ENCODE measurements around the gene SEC16A.

SEC16A gene

GRCh38 chr9:136443087-136443486, 39.8 kb downstream of the SEC16A start:
- 96% methylated on average over 14 of the region's 15 CpGs for WGBS (ENCODE audit: insufficient coverage)
- Histone ChIP-seq H3K27ac (ENCODE audit: insufficient read depth in 1 of 2, low read depth in 1 of 2, low read length in 2 of 2, poor library complexity in 1 of 2, severe bottlenecking in 2 of 2) (no peak overlapping the region), H3K4me1 (ENCODE audit: control extremely low read depth in 1 of 4, control insufficient read depth in 4 of 4, insufficient read depth in 4 of 4, low read length in 3 of 4) (peaks cover 0 to 14% (median 11%) of the 10 kb centered on the region in 4 experiments), H3K9me3 (ENCODE audit: control extremely low read depth in 1 of 5, control insufficient read depth in 4 of 5, insufficient read depth in 2 of 5, low read depth in 1 of 5, low read length in 4 of 5) (no peaks in the 10 kb centered on the region), H3K4me3 (ENCODE audit: control insufficient read depth in 1 of 7, extremely low read depth in 1 of 7, insufficient read depth in 4 of 7, low read depth in 2 of 7, low read length in 6 of 7) (no peak overlapping the region), H3K27me3 (replicated peaks in 2 of 5; ENCODE audit: control insufficient read depth in 4 of 5, insufficient read depth in 5 of 5, low read length in 4 of 5) (no peaks in the 10 kb centered on the region), H3K36me3 (ENCODE audit: control insufficient read depth in 4 of 4, insufficient read depth in 4 of 4, low read length in 3 of 4) (peaks cover 6 to 70% (median 56%) of the 10 kb centered on the region in 4 experiments)
- CTCF ChIA-PET = interaction anchor here (0.6 to 3.4 kb wide), 4 partner anchors 11 to 131 kb away, joined by 3 to 12 read pairs (median 3); no protein-coding TSS in a partner anchor
- POLR2A ChIA-PET = interaction anchor here (1.1 kb wide), 1 partner anchor 41 kb away, joined by 3 read pairs; no protein-coding TSS in a partner anchor
- no peak for DNase-seq

- Histone ChIP-seq H3K4me3 (ENCODE audit: control insufficient read depth in 1 of 7, extremely low read depth in 1 of 7, insufficient read depth in 4 of 7, low read depth in 2 of 7, low read length in 6 of 7) (no peak overlapping the region), H3K4me1 (ENCODE audit: control extremely low read depth in 1 of 4, control insufficient read depth in 4 of 4, insufficient read depth in 4 of 4, low read length in 3 of 4) (peaks cover 0 to 23% (median 20%) of the 10 kb centered on the region in 4 experiments), H3K9me3 (ENCODE audit: control extremely low read depth in 1 of 5, control insufficient read depth in 4 of 5, insufficient read depth in 2 of 5, low read depth in 1 of 5, low read length in 4 of 5) (no peaks in the 10 kb centered on the region), H3K36me3 (ENCODE audit: control insufficient read depth in 4 of 4, insufficient read depth in 4 of 4, low read length in 3 of 4) (peaks cover 4 to 61% (median 49%) of the 10 kb centered on the region in 4 experiments), H3K27me3 (replicated peaks in 2 of 5; ENCODE audit: control insufficient read depth in 4 of 5, insufficient read depth in 5 of 5, low read length in 4 of 5) (no peaks in the 10 kb centered on the region), H3K27ac (ENCODE audit: insufficient read depth in 1 of 2, low read depth in 1 of 2, low read length in 2 of 2, poor library complexity in 1 of 2, severe bottlenecking in 2 of 2) (no peak overlapping the region)
- POLR2A ChIA-PET = interaction anchor here (1.0 kb wide), 1 partner anchor 21 kb away, joined by 3 read pairs; no protein-coding TSS in a partner anchor
- 96% methylated on average over 4 of the region's 5 CpGs for WGBS (ENCODE audit: insufficient coverage)
- CTCF ChIA-PET = interaction anchor here (1.2 to 3.4 kb wide), 3 partner anchors 12 to 130 kb away, joined by 3 to 12 read pairs (median 5); no protein-coding TSS in a partner anchor
- no peak for DNase-seq
Measured at GRCh38 chr9:136442265-136442664, 40.6 kb downstream of the SEC16A start.

GRCh38 chr9:136441681-136442245, 41.1 kb downstream of the SEC16A start:
- CTCF ChIA-PET = interaction anchor here (1.2 to 3.4 kb wide), 3 partner anchors 12 to 129 kb away, joined by 3 to 12 read pairs (median 5); no protein-coding TSS in a partner anchor
- no peaks in the 10 kb centered on the region for H3K27me3 ChIP-seq (replicated peaks in 2 of 5; ENCODE audit: control insufficient read depth in 4 of 5, insufficient read depth in 5 of 5, low read length in 4 of 5)
- peaks cover 0 to 26% (median 22%) of the 10 kb centered on the region in 4 experiments for H3K4me1 ChIP-seq (ENCODE audit: control extremely low read depth in 1 of 4, control insufficient read depth in 4 of 4, insufficient read depth in 4 of 4, low read length in 3 of 4)
- peaks cover 4 to 56% (median 47%) of the 10 kb centered on the region in 4 experiments for H3K36me3 ChIP-seq (ENCODE audit: control insufficient read depth in 4 of 4, insufficient read depth in 4 of 4, low read length in 3 of 4)
- no peak overlapping the region for H3K4me3 ChIP-seq (ENCODE audit: control insufficient read depth in 1 of 7, extremely low read depth in 1 of 7, insufficient read depth in 4 of 7, low read depth in 2 of 7, low read length in 6 of 7)
- H3K27ac ChIP-seq (ENCODE audit: insufficient read depth in 1 of 2, low read depth in 1 of 2, low read length in 2 of 2, poor library complexity in 1 of 2, severe bottlenecking in 2 of 2) = no peak overlapping the region
- DNase-seq = no peak
- WGBS (ENCODE audit: insufficient coverage) = 96% methylated on average over 16 of the region's 17 CpGs
- no peaks in the 10 kb centered on the region for H3K9me3 ChIP-seq (ENCODE audit: control extremely low read depth in 1 of 5, control insufficient read depth in 4 of 5, insufficient read depth in 2 of 5, low read depth in 1 of 5, low read length in 4 of 5)
- POLR2A ChIA-PET = interaction anchor here (1.0 kb wide), 1 partner anchor 21 kb away, joined by 3 read pairs; no protein-coding TSS in a partner anchor

- Histone ChIP-seq H3K4me3 (ENCODE audit: control insufficient read depth in 1 of 7, extremely low read depth in 1 of 7, insufficient read depth in 4 of 7, low read depth in 2 of 7, low read length in 6 of 7) (no peak overlapping the region), H3K4me1 (ENCODE audit: control extremely low read depth in 1 of 4, control insufficient read depth in 4 of 4, insufficient read depth in 4 of 4, low read length in 3 of 4) (peaks cover 0 to 26% (median 22%) of the 10 kb centered on the region in 4 experiments), H3K27me3 (replicated peaks in 2 of 5; ENCODE audit: control insufficient read depth in 4 of 5, insufficient read depth in 5 of 5, low read length in 4 of 5) (no peaks in the 10 kb centered on the region), H3K27ac (ENCODE audit: insufficient read depth in 1 of 2, low read depth in 1 of 2, low read length in 2 of 2, poor library complexity in 1 of 2, severe bottlenecking in 2 of 2) (no peak overlapping the region), H3K9me3 (ENCODE audit: control extremely low read depth in 1 of 5, control insufficient read depth in 4 of 5, insufficient read depth in 2 of 5, low read depth in 1 of 5, low read length in 4 of 5) (no peaks in the 10 kb centered on the region), H3K36me3 (ENCODE audit: control insufficient read depth in 4 of 4, insufficient read depth in 4 of 4, low read length in 3 of 4) (peaks cover 4 to 57% (median 46%) of the 10 kb centered on the region in 4 experiments)
- over 99% methylated on average over 14 of the region's 15 CpGs for WGBS (ENCODE audit: insufficient coverage)
- no peak for DNase-seq
- ChIA-PET CTCF (interaction anchor here (1.0 to 3.4 kb wide), 4 partner anchors 13 to 128 kb away, joined by 3 to 12 read pairs (median 4); no protein-coding TSS in a partner anchor), POLR2A (interaction anchor here (1.0 kb wide), 1 partner anchor 22 kb away, joined by 3 read pairs; no protein-coding TSS in a partner anchor)
Measured at GRCh38 chr9:136441191-136441680, 41.6 kb downstream of the SEC16A start.

- WGBS (ENCODE audit: insufficient coverage) = 14% methylated on average over 75 of the region's 90 CpGs
Measured at GRCh38 chr9:136439481-136440408, 43.1 kb downstream of the SEC16A start, which contains the start of gene INPP5E. TSS of gene INPP5E (minus strand) at chr9:136439845. CDS start at chr9:136439419, 426 bp downstream.

GRCh38 chr9:136438548-136439480, 44.0 kb downstream of the SEC16A start:
- ChIA-PET CTCF (interaction anchor here (1.0 to 1.1 kb wide), 2 partner anchors 21 to 26 kb away, joined by 3 read pairs; no protein-coding TSS in a partner anchor), POLR2A (no interaction called here)
- Histone ChIP-seq H3K36me3 (ENCODE audit: control insufficient read depth in 4 of 4, insufficient read depth in 4 of 4, low read length in 3 of 4) (peaks cover under 1 to 50% (median 35%) of the 10 kb centered on the region in 4 experiments), H3K27me3 (replicated peaks in 2 of 5; ENCODE audit: control insufficient read depth in 4 of 5, insufficient read depth in 5 of 5, low read length in 4 of 5) (no peaks in the 10 kb centered on the region), H3K4me1 (ENCODE audit: control extremely low read depth in 1 of 4, control insufficient read depth in 4 of 4, insufficient read depth in 4 of 4, low read length in 3 of 4) (peaks cover 0 to 26% (median 22%) of the 10 kb centered on the region in 4 experiments), H3K4me3 (ENCODE audit: control insufficient read depth in 1 of 7, extremely low read depth in 1 of 7, insufficient read depth in 4 of 7, low read depth in 2 of 7, low read length in 6 of 7) (peak overlapping the region; percentile 67 to 85 (median 83)), H3K9me3 (ENCODE audit: control extremely low read depth in 1 of 5, control insufficient read depth in 4 of 5, insufficient read depth in 2 of 5, low read depth in 1 of 5, low read length in 4 of 5) (no peaks in the 10 kb centered on the region), H3K27ac (ENCODE audit: insufficient read depth in 1 of 2, low read depth in 1 of 2, low read length in 2 of 2, poor library complexity in 1 of 2, severe bottlenecking in 2 of 2) (peak overlapping the region in 1 of 2 experiments; percentile 74)
- WGBS (ENCODE audit: insufficient coverage) = 1% methylated on average over 76 of the region's 91 CpGs
- peak in 2 of 3 donors; percentile 50 to 51 for DNase-seq

More at GRCh38 chr9:136439481-136440408, 43.1 kb downstream of the SEC16A start, which contains the start of gene INPP5E:
- peak; percentile 66 to 81 (median 77) for DNase-seq
- peak within 1 kb of the TSS; percentile 67 to 85 (median 83) for H3K4me3 ChIP-seq (ENCODE audit: control insufficient read depth in 1 of 7, extremely low read depth in 1 of 7, insufficient read depth in 4 of 7, low read depth in 2 of 7, low read length in 6 of 7)
- ChIA-PET POLR2A (no interaction called here), CTCF (interaction anchor here (0.9 to 2.3 kb wide), 5 partner anchors 22 to 190 kb away, joined by 3 to 5 read pairs (median 4); no protein-coding TSS in a partner anchor)
- H3K27ac ChIP-seq (ENCODE audit: insufficient read depth in 1 of 2, low read depth in 1 of 2, low read length in 2 of 2, poor library complexity in 1 of 2, severe bottlenecking in 2 of 2) = peak within 1 kb of the TSS in 1 of 2 experiments; percentile 74
- H3K9me3 ChIP-seq (ENCODE audit: control extremely low read depth in 1 of 5, control insufficient read depth in 4 of 5, insufficient read depth in 2 of 5, low read depth in 1 of 5, low read length in 4 of 5) = no peaks in the 10 kb centered on the region
- peaks cover 4 to 53% (median 39%) of the 10 kb centered on the region in 4 experiments for H3K36me3 ChIP-seq (ENCODE audit: control insufficient read depth in 4 of 4, insufficient read depth in 4 of 4, low read length in 3 of 4)
- H3K27me3 ChIP-seq (replicated peaks in 2 of 5; ENCODE audit: control insufficient read depth in 4 of 5, insufficient read depth in 5 of 5, low read length in 4 of 5) = no peaks in the 10 kb centered on the region
- peaks cover 0 to 26% (median 22%) of the 10 kb centered on the region in 4 experiments for H3K4me1 ChIP-seq (ENCODE audit: control extremely low read depth in 1 of 4, control insufficient read depth in 4 of 4, insufficient read depth in 4 of 4, low read length in 3 of 4)

Measured in common myeloid progenitor, CD34-positive (primary cell).